ENCODE measurements around the gene ITGA6.
A peak's percentile ranks its signal among the peaks of the same experiment; 100 is the strongest.

The ITGA6 gene

GRCh38 chr2:172460780-172461201 is 33.4 kb downstream of the ITGA6 start:
- no peak overlapping the region for H3K4me3 ChIP-seq (ENCODE audit: control insufficient read depth, low read depth, low read length)
- TF ChIP-seq, protein P1, sequence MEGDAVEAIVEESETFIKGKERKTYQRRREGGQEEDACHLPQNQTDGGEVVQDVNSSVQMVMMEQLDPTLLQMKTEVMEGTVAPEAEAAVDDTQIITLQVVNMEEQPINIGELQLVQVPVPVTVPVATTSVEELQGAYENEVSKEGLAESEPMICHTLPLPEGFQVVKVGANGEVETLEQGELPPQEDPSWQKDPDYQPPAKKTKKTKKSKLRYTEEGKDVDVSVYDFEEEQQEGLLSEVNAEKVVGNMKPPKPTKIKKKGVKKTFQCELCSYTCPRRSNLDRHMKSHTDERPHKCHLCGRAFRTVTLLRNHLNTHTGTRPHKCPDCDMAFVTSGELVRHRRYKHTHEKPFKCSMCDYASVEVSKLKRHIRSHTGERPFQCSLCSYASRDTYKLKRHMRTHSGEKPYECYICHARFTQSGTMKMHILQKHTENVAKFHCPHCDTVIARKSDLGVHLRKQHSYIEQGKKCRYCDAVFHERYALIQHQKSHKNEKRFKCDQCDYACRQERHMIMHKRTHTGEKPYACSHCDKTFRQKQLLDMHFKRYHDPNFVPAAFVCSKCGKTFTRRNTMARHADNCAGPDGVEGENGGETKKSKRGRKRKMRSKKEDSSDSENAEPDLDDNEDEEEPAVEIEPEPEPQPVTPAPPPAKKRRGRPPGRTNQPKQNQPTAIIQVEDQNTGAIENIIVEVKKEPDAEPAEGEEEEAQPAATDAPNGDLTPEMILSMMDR (conservative IDR thresholded peaks at IDR 0.05; ENCODE audit: control insufficient read depth, insufficient read depth, low read depth, low read length): no peak
- no peak for DNase-seq (ENCODE audit: low read depth)

DNA sequence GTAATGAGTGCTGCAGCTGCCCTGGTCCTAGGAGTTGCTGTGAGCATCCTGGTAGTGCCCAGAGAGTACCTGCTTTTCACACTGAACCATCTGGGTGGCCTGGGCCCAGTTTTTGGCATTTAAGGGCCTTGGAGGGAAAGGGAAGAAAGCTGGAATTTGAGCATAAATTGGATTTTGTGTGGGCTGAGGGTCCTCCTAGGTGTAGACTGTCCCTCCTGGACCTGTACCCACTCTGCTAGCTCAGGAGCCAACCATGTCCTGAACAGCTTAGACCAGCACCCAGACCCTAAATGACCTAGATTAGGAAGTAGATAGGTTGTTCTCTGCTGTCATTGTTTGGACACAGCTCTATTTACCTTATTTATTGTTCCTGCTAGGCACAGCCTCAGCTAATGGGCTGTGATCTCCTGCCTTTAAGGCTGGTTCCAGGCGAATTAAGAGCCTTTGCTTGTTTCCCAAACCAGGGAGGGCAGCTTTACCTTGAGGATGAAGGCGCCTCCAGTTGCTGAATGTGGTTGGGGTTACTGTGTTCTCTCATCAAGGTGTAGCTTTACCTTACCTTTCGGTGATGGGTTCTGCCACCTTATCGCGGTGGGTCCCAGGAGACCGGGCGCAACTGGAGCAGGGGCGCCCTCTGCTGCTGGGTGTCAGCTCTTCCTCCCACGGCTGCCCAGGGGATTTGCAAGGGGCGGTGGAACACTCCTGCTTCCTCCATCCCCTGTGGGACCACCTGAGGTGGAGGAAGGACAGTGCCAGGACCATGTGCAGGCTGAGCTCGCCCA is 34.4 kb downstream of the ITGA6 start:
- no peak for DNase-seq (ENCODE audit: low read depth)
- H3K4me3 ChIP-seq (ENCODE audit: control insufficient read depth, low read depth, low read length): no peak overlapping the region
- TF ChIP-seq, protein P1 (conservative IDR thresholded peaks at IDR 0.05; ENCODE audit: control insufficient read depth, insufficient read depth, low read depth, low read length): peak; percentile 71

DNA sequence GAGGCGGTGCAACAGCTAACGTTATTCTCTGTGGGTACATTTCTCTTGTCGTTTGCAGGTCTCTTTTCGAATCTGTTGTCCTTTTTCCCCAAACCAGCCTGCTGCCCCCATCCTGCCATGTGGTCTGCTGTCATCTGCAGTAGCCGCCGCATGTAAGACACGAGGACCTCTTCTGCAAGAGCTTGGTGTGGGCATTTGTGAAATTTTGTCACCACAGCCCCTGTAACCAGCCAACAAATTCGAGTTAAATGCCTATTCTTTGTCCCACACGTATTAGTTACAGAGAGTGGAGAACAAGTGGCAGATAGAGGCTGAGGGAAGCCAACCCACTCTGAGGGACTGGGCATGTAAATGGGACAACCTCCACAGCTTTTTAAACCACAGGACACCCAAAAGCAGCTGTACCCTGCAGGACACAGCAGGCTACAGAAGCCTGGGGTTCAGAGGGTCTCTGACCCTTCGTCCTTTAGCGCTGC is 35.0 kb downstream of the ITGA6 start:
- TF ChIP-seq, protein P1 (conservative IDR thresholded peaks at IDR 0.05; ENCODE audit: control insufficient read depth, insufficient read depth, low read depth, low read length): no peak
- H3K4me3 ChIP-seq (ENCODE audit: control insufficient read depth, low read depth, low read length): no peak overlapping the region
- no peak for DNase-seq (ENCODE audit: low read depth)

DNA sequence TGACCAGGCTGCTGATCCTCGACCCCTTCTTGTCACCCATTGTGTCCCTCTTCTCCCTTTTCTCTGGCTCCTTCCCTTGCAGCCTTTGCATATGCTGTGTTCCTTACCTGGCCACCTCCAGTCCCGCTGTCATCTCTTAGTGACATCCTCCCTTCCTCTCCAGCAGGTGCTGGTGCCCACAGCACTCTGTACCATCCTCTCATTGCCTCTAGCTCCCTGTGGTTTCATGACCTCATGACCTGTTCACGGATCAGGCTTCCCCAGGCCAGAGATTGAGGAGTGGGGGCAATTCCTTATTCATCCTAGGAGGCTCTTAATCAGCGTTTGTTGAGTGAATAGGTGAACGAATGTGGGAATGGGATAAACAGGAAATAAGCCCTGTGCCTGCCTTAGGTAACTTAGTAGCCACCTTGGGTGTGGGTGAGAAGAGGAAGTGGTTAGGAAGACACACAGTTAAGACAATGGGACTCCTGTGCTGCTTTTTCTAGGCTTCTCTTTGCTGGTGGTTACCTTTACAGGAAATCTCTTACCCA is 35.5 kb downstream of the ITGA6 start:
- no peak for DNase-seq (ENCODE audit: low read depth)
- TF ChIP-seq, protein P1 (conservative IDR thresholded peaks at IDR 0.05; ENCODE audit: control insufficient read depth, insufficient read depth, low read depth, low read length): no peak
- H3K4me3 ChIP-seq (ENCODE audit: control insufficient read depth, low read depth, low read length): no peak overlapping the region

DNA sequence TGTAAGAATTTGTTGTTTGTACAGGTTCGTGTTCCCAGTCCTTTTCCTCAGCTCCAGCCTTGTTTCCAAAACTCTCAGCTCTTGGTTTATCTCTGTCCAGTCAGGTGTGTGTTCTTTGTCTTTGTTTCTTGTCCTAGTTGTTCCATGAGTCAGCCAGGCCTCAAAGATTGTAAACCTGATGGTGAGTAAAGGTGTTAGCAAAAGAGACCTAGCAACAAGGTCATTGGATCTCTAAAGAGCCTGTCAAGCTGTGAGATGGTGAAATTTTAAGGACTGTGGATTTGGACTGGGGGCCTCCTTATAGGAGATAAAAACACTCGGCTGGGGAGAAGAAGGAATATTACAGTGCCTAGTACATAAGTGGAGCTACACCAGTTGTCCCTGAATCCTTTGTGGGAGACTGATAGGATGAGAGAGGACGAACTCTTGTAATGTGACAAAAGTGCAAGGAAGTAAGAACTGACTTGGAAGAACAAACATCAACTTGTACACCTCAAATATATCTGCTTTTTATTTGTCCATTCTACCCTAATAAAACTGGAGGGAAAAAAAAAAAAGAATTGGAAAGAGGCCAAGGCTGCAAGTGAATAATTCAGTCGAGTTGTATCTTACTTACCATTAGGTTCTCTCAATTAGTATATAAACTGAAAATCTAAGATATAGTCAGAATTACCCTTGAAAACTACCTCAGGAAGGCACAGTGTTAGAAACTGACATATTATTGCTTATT is 37.2 kb downstream of the ITGA6 start:
- H3K4me3 ChIP-seq (ENCODE audit: control insufficient read depth, low read depth, low read length): no peak overlapping the region
- no peak for DNase-seq (ENCODE audit: low read depth)
- TF ChIP-seq, protein P1 (conservative IDR thresholded peaks at IDR 0.05; ENCODE audit: control insufficient read depth, insufficient read depth, low read depth, low read length): no peak

DNA sequence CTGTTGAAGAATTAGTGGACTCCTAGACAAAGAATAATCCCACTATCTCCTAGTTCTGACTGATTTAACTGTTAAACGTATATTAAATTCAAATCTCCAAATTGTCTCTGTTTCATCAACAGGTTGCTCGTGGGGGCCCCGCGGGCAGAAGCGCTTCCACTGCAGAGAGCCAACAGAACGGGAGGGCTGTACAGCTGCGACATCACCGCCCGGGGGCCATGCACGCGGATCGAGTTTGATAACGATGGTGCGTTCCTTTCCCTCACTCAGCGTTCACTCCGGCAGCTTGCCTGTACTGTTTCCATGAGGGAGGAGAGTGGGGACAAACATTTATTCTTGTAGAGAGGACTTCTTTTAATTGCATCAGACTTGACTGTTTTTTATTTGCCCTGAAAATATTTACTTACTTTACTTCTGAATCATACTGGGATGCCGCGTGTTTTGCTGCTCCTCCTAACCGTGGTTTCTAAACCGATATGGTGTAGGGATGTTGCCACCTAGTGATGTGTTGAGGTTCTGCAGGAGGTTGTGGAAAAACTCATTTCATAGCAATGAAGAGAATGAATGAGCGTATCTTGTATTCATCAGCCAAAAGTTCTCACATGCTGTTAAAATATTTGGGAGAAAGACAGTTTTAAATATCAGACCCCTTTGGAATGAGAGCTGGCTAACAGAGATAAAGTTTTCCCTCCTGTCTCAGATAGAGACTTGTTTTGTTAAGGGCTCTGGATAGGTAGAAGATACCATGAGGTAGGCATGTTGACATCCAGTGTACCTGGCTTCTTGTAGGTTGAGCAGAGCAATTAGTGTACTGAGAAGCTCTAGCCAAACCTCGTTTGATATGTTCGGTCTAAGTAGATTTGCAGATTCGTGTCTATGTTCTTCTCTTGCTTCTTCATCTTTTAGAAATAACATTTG is 38.3 kb downstream of the ITGA6 start:
- TF ChIP-seq, protein P1 (conservative IDR thresholded peaks at IDR 0.05; ENCODE audit: control insufficient read depth, insufficient read depth, low read depth, low read length): peak; percentile 92
- DNase-seq (ENCODE audit: low read depth): peak; percentile 84
- peak overlapping the region; percentile 27 for H3K4me3 ChIP-seq (ENCODE audit: control insufficient read depth, low read depth, low read length)
